NOMO-1 treated with dmso at 0.1 percent for 144 hours (cell line): ENCODE data around the gene TXNRD1.
A peak's percentile ranks its signal among the peaks of the same experiment; 100 is the strongest.
"Not testable (repeated sequence)": the region's sequence is repeated elsewhere in the genome, so short reads cannot be mapped to it uniquely, and the experiment has no call there.

Source experiments
- DNase-seq: peaks from one replicate; lab custom pipeline; 2025; ENCODE audit not compliant: unreplicated experiment; lab: John Stamatoyannopoulos, UW

TXNRD1 gene

DNA sequence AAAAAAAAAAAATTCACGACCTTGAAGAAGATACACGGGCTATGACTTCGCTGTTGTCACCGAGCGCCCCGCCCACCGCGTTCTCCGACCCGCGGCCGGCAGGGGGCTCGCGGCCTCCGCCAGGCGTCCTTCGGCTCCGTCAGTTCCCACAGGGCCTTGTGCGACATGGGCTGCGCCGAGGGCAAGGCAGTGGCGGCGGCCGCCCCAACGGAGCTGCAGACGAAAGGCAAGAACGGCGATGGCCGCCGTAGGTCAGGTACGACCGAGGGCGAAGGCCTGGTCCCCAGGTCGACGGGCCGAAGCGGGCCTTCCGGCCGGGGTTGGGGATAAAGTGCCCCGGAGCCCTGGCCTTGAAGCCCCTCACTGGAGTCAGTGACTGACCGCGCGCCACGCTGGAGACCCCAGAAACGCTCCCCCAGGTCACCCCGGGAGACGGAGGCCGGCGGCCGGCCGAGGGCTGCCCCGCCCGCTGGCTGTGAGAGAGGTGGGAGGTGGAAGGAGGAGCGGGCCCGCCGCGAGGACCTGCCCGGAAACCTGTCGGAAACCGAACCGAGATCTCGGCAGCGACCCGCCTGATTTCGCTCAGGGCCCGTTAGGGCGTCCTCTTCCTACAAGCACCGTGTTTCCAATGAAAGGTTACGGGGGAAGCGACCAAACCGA, at the start of gene TXNRD1:
Gene TXNRD1, plus strand, starts transcription at position 142 of the 660 bp plus-strand sequence. Its CDS starts 24 bp downstream, at position 166.
- peak; percentile 83 for DNase-seq

GRCh38 chr12:104165801-104166200, 49.8 kb upstream of the TXNRD1 start:
- DNase-seq, result no peak

DNA sequence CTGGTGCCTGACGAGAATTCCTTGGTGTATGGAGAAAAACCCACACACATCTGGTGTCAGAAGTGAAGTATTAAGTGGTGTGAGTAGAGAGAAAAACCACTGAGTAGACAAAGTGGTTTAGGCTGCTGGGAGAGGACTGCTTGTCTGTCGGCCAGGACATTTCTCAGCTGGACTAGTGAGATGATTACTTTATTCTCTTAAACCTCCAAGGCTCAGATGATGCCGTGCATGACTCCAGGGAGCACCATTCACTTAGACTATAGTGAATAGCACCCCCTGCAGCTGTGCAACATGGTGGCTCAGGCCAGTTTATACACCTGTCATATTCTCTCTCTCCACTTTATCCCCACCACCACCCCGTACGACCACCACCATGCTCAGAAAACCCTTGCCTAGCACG, 49.1 kb upstream of the TXNRD1 start:
- no peak for DNase-seq

GRCh38 chr12:104167519-104168458, 47.8 kb upstream of the TXNRD1 start:
- DNase-seq, result no peak

DNA sequence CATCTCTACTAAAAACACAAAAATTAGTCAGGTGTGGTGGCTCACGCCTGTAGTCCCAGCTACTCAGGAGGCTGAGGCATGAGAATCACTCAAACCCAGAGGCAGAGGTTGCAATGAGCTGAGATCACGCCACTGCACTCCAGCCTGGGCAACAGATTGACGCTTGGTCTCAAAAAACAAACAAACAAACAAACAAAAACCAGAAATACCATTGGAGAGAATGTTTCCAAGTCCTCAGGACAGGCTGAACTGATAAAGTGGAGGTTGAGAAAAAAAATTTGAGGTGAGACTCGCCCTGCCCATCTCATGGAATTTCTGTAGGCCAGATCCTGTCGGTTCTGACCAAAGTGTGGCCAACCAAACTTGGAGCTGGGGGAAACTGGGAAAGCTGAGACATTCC, 47.0 kb upstream of the TXNRD1 start:
- no peak for DNase-seq

GRCh38 chr12:104171785-104172569, 43.6 kb upstream of the TXNRD1 start:
- no peak for DNase-seq

GRCh38 chr12:104172570-104172947, 43.0 kb upstream of the TXNRD1 start:
- DNase-seq, result no peak

DNA sequence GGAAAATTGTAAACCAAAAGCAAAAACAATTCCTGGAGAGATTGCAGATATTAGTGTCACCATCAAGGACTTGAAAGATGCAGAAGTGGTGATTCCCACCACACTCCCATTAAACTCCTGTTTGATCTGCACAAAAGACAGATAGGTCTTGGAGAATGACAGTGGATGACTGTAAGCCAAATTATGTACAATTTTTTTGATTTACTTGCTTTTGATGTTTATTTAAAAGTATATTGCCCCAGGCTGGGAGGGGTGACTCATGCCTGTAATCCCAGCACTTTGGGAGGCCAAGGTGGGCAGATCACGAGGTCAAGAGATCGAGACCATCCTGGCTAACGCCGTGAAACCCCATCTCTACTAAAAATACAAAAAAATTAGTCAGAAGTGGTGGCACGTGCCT, 41.8 kb upstream of the TXNRD1 start:
- DNase-seq, result not testable (repeated sequence)

GRCh38 chr12:104175726-104176247, 39.8 kb upstream of the TXNRD1 start:
- peak; percentile 8 for DNase-seq

DNA sequence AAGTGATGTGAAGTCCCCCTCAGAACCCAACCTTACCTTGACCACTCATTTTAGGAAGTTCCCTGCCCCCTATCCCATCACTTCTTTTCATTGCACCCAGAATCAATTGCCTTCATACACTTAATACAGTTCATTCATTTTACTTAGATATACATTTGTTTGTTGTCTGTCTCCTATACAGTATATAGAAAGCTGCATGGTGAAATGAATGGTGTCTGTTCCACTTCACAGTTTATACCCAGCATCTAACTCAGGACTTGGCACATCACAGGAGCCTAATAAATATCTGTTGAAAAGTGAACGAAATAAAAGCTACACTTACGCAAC, 38.3 kb upstream of the TXNRD1 start:
- no peak for DNase-seq

DNA sequence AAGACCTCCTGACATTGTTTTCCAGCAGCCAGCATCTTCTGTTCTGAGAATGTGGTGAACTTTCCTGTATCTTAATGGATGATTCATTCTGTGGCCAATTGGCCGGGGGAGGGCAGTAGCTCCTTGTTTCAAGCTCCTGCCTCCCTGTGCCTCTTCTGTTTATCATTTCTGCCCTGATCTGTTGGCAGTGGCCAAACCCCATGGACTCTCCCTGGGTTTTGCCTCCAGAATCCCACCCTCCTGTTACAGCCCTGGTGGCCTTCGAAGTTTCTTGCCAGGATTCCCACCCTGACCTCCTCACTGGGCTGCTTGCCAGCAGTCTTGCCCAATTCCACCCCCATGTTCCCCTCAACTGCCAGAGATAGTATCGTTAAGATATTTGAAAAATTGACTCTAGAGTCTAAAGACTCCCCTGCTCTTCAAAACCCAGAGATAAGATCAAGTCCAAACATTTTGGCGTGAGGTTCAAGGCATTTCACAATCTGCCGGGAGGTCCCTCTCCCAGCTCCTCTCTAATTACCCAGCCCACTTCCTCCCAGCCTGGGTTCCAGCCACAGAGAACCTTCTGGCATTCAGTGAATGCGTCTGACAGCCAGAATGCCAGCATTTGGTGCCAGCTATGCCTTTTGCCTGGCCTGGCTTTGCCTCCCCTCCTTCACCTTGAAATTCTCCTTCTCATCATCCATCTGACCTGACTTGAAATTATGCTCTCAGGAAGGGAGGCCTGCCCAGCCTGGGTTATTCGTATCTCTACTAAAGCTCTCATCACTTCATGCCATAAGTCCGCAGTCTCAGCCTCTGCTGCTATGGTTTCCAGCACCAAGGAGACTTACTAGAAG, 37.7 kb upstream of the TXNRD1 start:
- peak; percentile 73 for DNase-seq

GRCh38 chr12:104180374-104180773, 35.2 kb upstream of the TXNRD1 start:
- DNase-seq, result no peak

- no peak for DNase-seq
Measured at GRCh38 chr12:104181313-104181712, 34.3 kb upstream of the TXNRD1 start.

DNA sequence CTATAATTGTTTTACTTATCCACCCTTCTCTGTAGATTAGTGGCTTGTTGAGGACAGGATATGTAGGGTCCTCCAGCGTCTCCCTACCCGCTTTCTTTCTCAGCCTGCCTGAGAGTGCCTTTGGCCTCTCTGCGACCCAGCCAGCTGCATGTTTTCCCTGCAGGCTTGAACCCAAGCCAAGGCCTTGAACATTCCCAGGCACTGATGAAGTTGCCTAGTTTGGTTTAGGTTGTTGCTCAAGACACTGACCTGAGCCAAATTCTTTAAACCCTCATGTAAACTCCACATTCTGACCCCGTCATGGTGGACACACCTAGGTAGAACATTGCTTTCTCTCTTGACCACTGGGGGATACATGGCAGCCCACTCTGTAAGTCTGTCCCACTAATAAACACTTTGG, 33.4 kb upstream of the TXNRD1 start:
- DNase-seq, result no peak

DNA sequence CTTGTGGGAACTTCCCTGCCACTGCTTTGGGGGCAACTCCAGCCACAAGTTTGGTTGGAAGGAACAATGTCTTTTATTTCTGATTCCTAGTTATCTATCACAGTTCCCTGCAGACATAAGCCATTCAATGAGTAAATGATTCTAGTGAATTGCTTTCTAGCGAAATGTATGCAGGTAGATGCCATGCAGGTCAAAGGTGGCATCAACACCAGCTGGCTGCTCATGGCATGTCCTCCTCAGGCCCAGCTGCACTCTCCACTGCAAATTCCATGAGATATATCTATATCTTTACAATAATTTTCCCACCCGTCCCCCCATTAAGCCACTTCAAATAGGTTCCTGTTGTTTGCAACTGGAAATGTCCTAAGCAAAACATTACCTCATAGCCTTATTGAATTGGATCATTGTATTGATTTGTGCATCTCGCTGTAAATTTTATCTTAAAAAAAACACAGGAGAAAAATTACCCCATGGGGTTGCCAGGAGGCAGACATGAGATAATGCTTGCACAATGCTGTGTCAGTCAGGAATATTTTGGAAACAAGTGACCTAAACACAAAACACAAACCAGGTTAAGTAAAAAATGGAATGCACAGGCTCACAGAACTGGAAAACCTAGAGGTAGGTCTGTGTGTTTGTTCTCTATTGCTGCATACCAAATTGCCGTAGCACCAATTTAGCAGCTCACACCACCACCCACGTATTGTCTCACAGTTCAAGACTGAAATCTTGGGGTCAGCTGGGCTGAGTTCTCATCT, 32.8 kb upstream of the TXNRD1 start:
- DNase-seq, result no peak

DNA sequence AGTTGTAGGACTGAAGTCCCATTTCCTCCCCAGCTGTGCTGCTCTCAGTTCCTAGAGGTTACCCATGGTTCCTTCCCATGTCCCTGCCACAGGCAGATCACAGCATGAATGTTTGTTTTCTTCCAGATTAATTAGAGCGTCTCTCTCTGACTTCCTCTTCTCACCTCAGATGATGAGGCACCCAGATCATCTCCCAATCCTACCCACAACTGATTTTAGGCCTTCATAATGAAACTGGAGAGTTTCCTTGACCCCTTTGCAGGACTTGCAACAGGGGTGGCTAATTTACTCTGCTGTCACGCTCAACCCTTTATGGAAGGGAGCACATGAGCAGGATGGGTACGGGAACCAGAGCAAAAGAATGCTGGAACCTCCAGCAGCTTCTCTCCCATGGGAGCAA, 32.1 kb upstream of the TXNRD1 start:
- no peak for DNase-seq

DNA sequence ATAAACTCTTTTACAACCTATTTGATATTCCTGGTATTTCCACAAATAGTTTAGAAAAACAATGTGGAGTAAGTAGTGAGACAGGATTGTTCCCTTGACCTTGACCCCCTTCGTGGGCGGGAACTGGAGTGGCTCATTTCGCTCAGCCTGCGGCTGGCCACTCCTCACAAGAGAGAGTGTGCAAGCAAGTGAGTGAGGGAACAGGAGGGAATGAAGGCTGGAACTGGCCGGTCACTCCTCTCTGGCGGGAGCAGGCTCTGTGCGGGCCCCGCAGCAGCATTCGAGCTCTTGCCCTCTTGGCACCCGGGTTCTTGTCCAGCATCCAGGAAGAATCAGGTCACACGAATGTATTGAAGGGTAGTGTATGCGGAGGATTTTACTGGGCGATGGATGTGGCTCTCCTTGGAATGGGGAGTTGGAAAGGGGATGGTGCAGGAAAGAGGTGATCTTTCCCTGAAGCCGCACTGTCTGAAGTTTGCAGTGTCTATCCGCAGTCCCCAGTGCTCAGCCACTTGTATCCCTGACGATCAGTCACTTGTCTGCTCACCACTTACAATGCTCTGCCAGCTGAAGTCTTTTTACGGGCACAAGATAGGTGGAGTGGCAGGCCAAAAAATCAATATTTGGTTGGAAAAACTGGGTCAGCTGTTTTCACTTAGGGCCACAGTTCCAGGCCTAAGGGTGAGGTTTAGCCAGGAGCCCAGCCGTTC, 28.0 kb upstream of the TXNRD1 start:
- no peak for DNase-seq

DNA sequence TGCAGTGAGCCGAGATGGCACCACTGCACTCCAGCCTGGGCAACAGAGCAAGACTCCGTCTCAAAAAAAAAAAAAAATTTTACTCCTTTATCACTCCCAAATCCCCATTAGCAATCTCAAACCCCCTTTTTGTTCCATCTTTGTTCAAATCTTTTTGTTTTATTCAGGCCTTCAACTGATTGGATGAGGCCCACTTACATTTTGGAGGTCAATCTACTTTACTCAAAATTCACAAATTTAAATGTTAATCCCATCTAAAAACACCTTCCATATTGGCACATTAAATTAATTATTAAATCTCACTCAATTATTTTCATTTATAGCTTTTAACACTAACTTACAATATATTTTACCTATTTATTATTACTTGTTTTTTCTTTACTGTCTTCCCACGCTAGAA, 27.0 kb upstream of the TXNRD1 start:
- DNase-seq, result no peak

GRCh38 chr12:104189915-104190555, 25.5 kb upstream of the TXNRD1 start:
- DNase-seq, result no peak
